ENCODE results near the gene YTHDF2. TPM values are rescaled to one million over a fixed set of nuclear protein-coding genes. Genes with fewer than 3 reads are reported as not detected.
"Not testable (repeated sequence)": the region's sequence is repeated elsewhere in the genome, so short reads cannot be mapped to it uniquely, and the experiment has no call there.

YTHDF2 gene
- total RNA-seq: 10 to 100 TPM; 60.4 to 67.5 TPM
- 10 to 100 TPM; 70.7 to 82.5 (median 76.8) TPM for polyA plus RNA-seq (ENCODE audit: insufficient read length in 6 of 6)
- long read RNA-seq, donor 1, transcript YTHDF2-201 (5 exons, 2,925 nt): major isoform, 18 of 86 reads
- long read RNA-seq, donor 1, partial matches to known transcripts: 57 of 86 reads
- long read RNA-seq, donor 1, other reads (novel, unspliced or antisense): 8 of 86 reads
- long read RNA-seq, donor 2, transcript YTHDF2-201 (5 exons, 2,925 nt): major isoform, 20 of 78 reads
- long read RNA-seq, donor 2, partial matches to known transcripts: 56 of 78 reads
- long read RNA-seq, donor 2, other reads (novel, unspliced or antisense): 0 of 78 reads
- long read RNA-seq, donor 3, transcript YTHDF2-201 (5 exons, 2,925 nt): major isoform, 17 of 48 reads
- long read RNA-seq, donor 3, partial matches to known transcripts: 28 of 48 reads
- long read RNA-seq, donor 3, other reads (novel, unspliced or antisense): 0 of 48 reads
- long read RNA-seq, donor 4, transcript YTHDF2-201 (5 exons, 2,925 nt): major isoform, 26 of 49 reads
- long read RNA-seq, donor 4, partial matches to known transcripts: 4 of 49 reads
- long read RNA-seq, donor 4, other reads (novel, unspliced or antisense): 18 of 49 reads
- long read RNA-seq, donor 5, transcript YTHDF2-201 (5 exons, 2,925 nt): major isoform, 12 of 38 reads
- long read RNA-seq, donor 5, partial matches to known transcripts: 25 of 38 reads
- long read RNA-seq, donor 5, other reads (novel, unspliced or antisense): 0 of 38 reads
- long read RNA-seq, donor 6, transcript YTHDF2-201 (5 exons, 2,925 nt): major isoform, 19 of 36 reads
- long read RNA-seq, donor 6, partial matches to known transcripts: 17 of 36 reads
- long read RNA-seq, donor 6, other reads (novel, unspliced or antisense): 0 of 36 reads
- long read RNA-seq, donor 7, transcript YTHDF2-201 (5 exons, 2,925 nt): major isoform, 6 of 23 reads
- long read RNA-seq, donor 7, partial matches to known transcripts: 15 of 23 reads
- long read RNA-seq, donor 7, other reads (novel, unspliced or antisense): 0 of 23 reads
- long read RNA-seq, donor 8, transcript YTHDF2-201 (5 exons, 2,925 nt): major isoform, 16 of 47 reads
- long read RNA-seq, donor 8, partial matches to known transcripts: 30 of 47 reads
- long read RNA-seq, donor 8, other reads (novel, unspliced or antisense): 0 of 47 reads
- long read RNA-seq, donor 9, partial matches to known transcripts: 0 of 1 reads
- long read RNA-seq, donor 9, other reads (novel, unspliced or antisense): 0 of 1 reads
- long read RNA-seq, donor 10, transcript YTHDF2-201 (5 exons, 2,925 nt): major isoform, 44 of 52 reads
- long read RNA-seq, donor 10, partial matches to known transcripts: 2 of 52 reads
- long read RNA-seq, donor 10, other reads (novel, unspliced or antisense): 6 of 52 reads
- long read RNA-seq, donor 11, transcript YTHDF2-201 (5 exons, 2,925 nt): major isoform, 10 of 60 reads
- long read RNA-seq, donor 11, partial matches to known transcripts: 49 of 60 reads
- long read RNA-seq, donor 11, other reads (novel, unspliced or antisense): 0 of 60 reads
- long read RNA-seq, donor 12, transcript YTHDF2-201 (5 exons, 2,925 nt): major isoform, 16 of 25 reads
- long read RNA-seq, donor 12, partial matches to known transcripts: 6 of 25 reads
- long read RNA-seq, donor 12, other reads (novel, unspliced or antisense): 0 of 25 reads

- peak; percentile 96 for ATAC-seq
- Histone ChIP-seq H3K9me3 (no peaks in the 10 kb centered on the region), H3K4me1 (peaks cover 20 to 49% of the 10 kb centered on the region in 2 donors), H3K36me3 (peaks cover 0 to 31% of the 10 kb centered on the region in 2 donors), H3K27ac (peak within 1 kb of the TSS; percentile 97 to 98), H3K27me3 (no peaks in the 10 kb centered on the region), H3K4me3 (peak within 1 kb of the TSS; percentile 92 to 99)
- TF ChIP-seq CTCF (IDR thresholded peaks at IDR 0.05): peak; percentile 93 to 94
- DNase-seq: peak; percentile 97 to 100 (median 98)
- intact Hi-C loops (cut with DNase I): no loop called here
Measured at GRCh38 chr1:28736450-28737306, at the start of gene YTHDF2. TSS of gene YTHDF2 (plus strand) at chr1:28736940. CDS start at chr1:28737121, 181 bp downstream.

GRCh38 chr1:28691627-28692026, 45.1 kb upstream of the YTHDF2 start:
- H3K36me3 ChIP-seq: peaks cover 0 to 69% of the 10 kb centered on the region in 2 donors
- H3K4me3 ChIP-seq; intact Hi-C loops (cut with DNase I); H3K9me3 ChIP-seq; H3K4me1 ChIP-seq; H3K27me3 ChIP-seq; H3K27ac ChIP-seq; DNase-seq; ATAC-seq: not testable (repeated sequence)

- Histone ChIP-seq H3K4me3 (no peak overlapping the region), H3K4me1 (no peaks in the 10 kb centered on the region), H3K27me3 (no peaks in the 10 kb centered on the region), H3K36me3 (peaks cover 0 to 99% of the 10 kb centered on the region in 2 donors), H3K9me3 (no peaks in the 10 kb centered on the region), H3K27ac (no peak overlapping the region)
- no peak for TF ChIP-seq CTCF (IDR thresholded peaks at IDR 0.05)
- no peak for ATAC-seq
- intact Hi-C loops (cut with DNase I): no loop called here
- no peak for DNase-seq
Measured at GRCh38 chr1:28703629-28704028, 33.1 kb upstream of the YTHDF2 start.

GRCh38 chr1:28716336-28716735, 20.4 kb upstream of the YTHDF2 start:
- Histone ChIP-seq H3K4me3 (no peak overlapping the region), H3K4me1 (no peaks in the 10 kb centered on the region), H3K36me3 (peaks cover 0 to 46% of the 10 kb centered on the region in 2 donors), H3K27ac (no peak overlapping the region), H3K27me3 (no peaks in the 10 kb centered on the region), H3K9me3 (no peaks in the 10 kb centered on the region)
- no peak for TF ChIP-seq CTCF (IDR thresholded peaks at IDR 0.05)
- intact Hi-C loops (cut with DNase I): no loop called here
- DNase-seq (no peak), ATAC-seq (no peak)

All from left lung (tissue), 14 donors.